Amniotic stem cell (primary cell): ENCODE measurements around the gene PLAU.
A peak's percentile ranks its signal among the peaks of the same experiment; 100 is the strongest.
"Not testable (repeated sequence)": the region's sequence is repeated elsewhere in the genome, so short reads cannot be mapped to it uniquely, and the experiment has no call there.

Experiments used
- DNase-seq: peaks from one replicate; lab custom pipeline; 2025; lab: John Stamatoyannopoulos, UW

Gene PLAU

GRCh38 chr10:73876971-73877370 is 34.0 kb upstream of the PLAU start:
- DNase-seq: no peak

GRCh38 chr10:73877533-73878160 is 33.3 kb upstream of the PLAU start:
- DNase-seq: no peak

DNA sequence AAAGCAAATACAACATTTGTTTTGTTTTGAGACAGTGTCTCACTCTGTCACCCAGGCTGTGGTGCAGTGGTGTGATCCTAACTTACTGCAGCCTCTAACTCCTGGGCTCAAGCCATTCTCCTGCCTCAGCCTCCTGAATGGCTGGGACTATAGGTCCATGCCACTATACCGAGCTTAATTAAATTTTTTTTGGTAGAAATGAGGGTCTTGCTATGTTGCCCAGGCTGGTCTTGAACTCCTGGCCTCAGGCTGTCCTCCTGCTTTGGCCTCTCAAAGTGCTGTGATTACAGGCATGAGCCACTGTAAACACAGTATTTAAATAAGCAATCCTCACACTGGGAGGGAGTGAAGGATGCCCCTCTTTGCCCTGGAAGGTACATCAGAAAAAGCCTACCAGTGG is 32.6 kb upstream of the PLAU start:
- no peak for DNase-seq

DNA sequence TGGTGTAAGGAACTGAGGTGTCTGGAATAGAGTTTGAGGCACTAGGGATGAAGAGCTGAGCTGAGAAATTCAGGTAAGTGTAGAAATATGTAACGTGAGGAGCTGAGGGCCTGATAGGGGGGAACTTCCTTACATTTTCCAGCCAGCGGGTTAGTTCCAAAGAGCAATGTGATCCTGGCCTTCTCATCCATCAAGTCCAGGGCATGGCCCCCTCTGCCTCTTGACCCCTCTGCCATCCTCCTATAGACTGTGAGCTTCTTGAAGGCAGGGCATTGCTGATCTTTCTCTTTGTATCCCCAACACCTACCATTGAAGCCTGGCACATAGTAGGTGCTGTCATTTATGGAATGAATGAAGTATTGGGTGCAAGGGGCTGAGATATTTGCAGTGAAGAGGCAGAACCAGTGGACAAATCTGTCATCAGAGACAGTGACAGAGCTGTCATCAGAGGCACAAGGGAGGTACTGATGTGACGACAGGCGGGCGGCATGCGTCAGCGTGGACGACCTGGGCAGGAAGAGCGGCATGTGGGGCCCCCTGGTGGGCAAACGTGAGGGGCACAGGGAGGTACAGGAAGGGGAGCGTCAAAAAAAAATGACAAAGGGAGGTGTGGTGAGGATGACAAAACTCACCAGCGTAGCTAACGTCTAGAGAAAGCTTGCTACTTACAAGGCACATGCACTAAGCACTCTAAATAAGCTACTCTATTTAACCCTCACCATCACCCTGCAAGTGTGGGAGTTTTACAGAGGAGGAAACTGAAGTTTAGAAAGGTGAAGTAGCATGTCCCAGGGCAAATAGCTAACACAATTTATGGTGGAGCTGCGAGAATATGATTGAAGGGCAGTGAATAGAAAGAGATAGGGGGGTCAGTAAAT is 31.4 kb upstream of the PLAU start:
- DNase-seq: peak; percentile 64

- DNase-seq: no peak
Observed at GRCh38 chr10:73881221-73881919, 29.6 kb upstream of the PLAU start.

GRCh38 chr10:73884017-73884416 is 26.9 kb upstream of the PLAU start:
- no peak for DNase-seq

DNA sequence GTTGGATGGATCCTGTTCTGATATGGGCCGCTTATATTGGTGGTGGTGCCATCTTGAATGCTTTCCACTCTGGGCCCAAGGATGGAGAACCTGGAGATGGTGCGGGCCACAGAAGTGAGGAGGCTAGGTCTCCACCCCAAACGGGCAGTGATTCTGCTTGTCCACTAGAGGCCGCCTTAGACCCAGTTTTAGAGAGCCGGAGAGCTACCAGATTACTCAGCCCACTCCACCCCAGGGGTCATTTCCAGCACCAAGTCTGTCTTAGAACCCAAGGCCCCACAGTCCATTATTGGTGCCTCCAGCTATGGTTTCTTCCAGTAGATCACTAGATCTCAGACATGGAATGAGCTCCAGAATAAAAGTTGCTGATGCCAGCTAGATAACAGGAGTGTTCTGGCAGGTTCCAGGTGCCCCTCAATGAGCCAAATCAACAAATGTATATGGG is 24.8 kb upstream of the PLAU start:
- peak; percentile 70 for DNase-seq

GRCh38 chr10:73886661-73887293 is 24.2 kb upstream of the PLAU start:
- DNase-seq: no peak

- DNase-seq: peak; percentile 82
Observed at GRCh38 chr10:73887294-73888039, 23.5 kb upstream of the PLAU start.

- no peak for DNase-seq
Observed at GRCh38 chr10:73888514-73888913, 22.4 kb upstream of the PLAU start.

GRCh38 chr10:73889014-73889413 is 21.9 kb upstream of the PLAU start:
- no peak for DNase-seq

GRCh38 chr10:73889416-73889815 is 21.5 kb upstream of the PLAU start:
- DNase-seq: not testable (repeated sequence)

- no peak for DNase-seq
Observed at GRCh38 chr10:73890261-73890660, 20.7 kb upstream of the PLAU start.

DNA sequence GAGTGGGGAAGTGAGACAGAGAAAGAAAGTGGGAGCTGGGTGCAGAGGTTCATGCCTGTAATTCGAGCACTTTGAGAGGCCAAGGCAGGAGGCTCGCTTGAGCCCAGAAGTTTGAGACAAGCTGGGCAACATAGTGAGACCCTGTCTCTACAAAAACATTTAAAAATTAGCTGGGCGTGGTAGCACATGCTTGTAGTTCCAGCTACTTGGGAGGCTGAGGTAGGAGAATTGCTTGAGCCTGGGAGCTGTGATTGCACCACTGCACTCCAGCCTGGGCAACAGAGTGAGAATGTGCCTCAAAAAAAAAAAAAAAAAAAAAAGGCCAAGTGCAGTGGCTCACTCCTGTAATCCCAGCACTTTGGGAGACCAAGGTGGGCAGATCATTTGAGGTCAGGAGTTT is 20.1 kb upstream of the PLAU start:
- not testable (repeated sequence) for DNase-seq

- no peak for DNase-seq
Observed at GRCh38 chr10:73891540-73891939, 19.4 kb upstream of the PLAU start.

DNA sequence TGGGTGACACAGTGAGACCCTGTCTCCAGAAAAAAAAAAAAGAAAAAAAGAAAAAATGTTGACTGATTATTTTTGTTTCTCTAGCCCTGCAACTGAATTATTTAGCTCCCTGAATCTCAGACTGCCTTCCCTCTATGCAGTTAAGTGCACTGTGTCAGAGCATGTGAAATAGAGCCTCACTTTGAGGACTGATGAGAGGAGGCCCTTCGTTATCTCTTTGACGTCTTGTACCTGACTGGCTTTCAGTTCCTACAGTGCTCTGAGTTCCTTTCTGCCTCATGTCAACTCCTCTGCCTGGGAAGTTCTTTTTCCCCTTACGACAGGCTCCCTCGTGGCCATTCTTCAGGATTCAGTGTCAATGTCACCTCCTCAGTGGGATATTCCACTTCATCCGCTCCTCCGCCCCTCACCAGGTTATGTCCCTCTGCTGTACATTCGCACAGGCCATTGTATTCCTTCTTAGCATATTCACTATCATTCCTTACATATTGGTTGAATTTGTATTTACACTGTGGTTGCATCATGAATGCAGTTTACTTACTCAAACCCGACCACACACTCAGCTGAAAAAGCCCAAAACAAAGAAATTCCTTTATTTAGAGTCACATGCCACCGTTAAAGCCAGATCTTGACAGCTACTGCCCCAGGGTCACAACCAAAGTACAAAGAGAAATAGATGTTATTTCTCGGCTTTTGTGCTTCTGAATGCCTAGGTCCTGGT is 18.5 kb upstream of the PLAU start:
- DNase-seq: no peak

GRCh38 chr10:73893426-73893825 is 17.5 kb upstream of the PLAU start:
- DNase-seq: no peak

GRCh38 chr10:73894245-73894971 is 16.5 kb upstream of the PLAU start:
- no peak for DNase-seq

DNA sequence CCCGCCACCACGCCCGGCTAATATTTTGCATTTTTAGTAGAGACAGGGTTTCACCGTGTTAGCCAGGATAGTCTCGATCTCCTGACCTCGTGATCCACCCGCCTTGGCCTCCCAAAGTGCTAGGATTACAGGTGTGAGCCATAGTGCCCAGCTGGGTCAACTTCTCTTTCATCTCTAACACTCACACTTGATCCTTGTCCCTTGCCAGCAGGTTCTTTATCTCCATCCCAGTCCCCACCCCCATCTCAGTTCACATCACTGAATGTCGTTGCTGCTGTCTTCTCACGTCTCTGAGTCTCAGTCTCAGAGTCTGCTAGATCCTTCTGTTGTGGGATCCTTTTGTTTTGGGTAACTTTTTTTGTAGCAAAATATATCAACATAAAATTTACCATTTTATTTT is 15.6 kb upstream of the PLAU start:
- DNase-seq: not testable (repeated sequence)

GRCh38 chr10:73897693-73898092 is 13.2 kb upstream of the PLAU start:
- no peak for DNase-seq
